GM18498 (cell line): ENCODE measurements around the gene CTNNAL1.
"Not testable (repeated sequence)": the region's sequence is repeated elsewhere in the genome, so short reads cannot be mapped to it uniquely, and the experiment has no call there.

Experiments used
- ATAC-seq: cut with Tn5 transposase; IDR thresholded peaks from one replicate; pipeline ENCODE4 v1.9.1; 2021; ENCODE audit warnings: mild to moderate bottlenecking, moderate library complexity; ENCODE audit not compliant: unreplicated experiment

The CTNNAL1 gene

GRCh38 chr9:108933718-108934322, 79.5 kb downstream of the CTNNAL1 start, which contains the start of gene ELP1:
Gene ELP1 (minus strand): TSS chr9:108934124. CDS start chr9:108931146, 2,978 bp downstream.
- peak; percentile 91 for ATAC-seq

- ATAC-seq = no peak
Observed at GRCh38 chr9:108933231-108933717, 80.0 kb downstream of the CTNNAL1 start.

- ATAC-seq = no peak
Observed at GRCh38 chr9:108928386-108928785, 84.9 kb downstream of the CTNNAL1 start.

GRCh38 chr9:108924466-108924865, 88.8 kb downstream of the CTNNAL1 start:
- ATAC-seq = no peak

- no peak for ATAC-seq
Observed at GRCh38 chr9:108921200-108921599, 92.1 kb downstream of the CTNNAL1 start.

GRCh38 chr9:108920401-108920800, 92.9 kb downstream of the CTNNAL1 start:
- not testable (repeated sequence) for ATAC-seq

GRCh38 chr9:108919517-108919916, 93.8 kb downstream of the CTNNAL1 start:
- no peak for ATAC-seq

- no peak for ATAC-seq
Observed at GRCh38 chr9:108913391-108913790, 99.9 kb downstream of the CTNNAL1 start.

GRCh38 chr9:108911820-108912219, 101.5 kb downstream of the CTNNAL1 start:
- no peak for ATAC-seq

- no peak for ATAC-seq
Observed at GRCh38 chr9:108910914-108911313, 102.4 kb downstream of the CTNNAL1 start.

- ATAC-seq = no peak
Observed at GRCh38 chr9:108910402-108910801, 102.9 kb downstream of the CTNNAL1 start.

- no peak for ATAC-seq
Observed at GRCh38 chr9:108905494-108905893, 107.8 kb downstream of the CTNNAL1 start.

- no peak for ATAC-seq
Observed at GRCh38 chr9:108904161-108904560, 109.1 kb downstream of the CTNNAL1 start.

GRCh38 chr9:108903420-108904103, 109.7 kb downstream of the CTNNAL1 start:
- ATAC-seq = no peak

- ATAC-seq = no peak
Observed at GRCh38 chr9:108900176-108900575, 113.1 kb downstream of the CTNNAL1 start.

GRCh38 chr9:108899023-108899695, 114.1 kb downstream of the CTNNAL1 start:
- ATAC-seq = not testable (repeated sequence)

- ATAC-seq = no peak
Observed at GRCh38 chr9:108897324-108898096, 115.8 kb downstream of the CTNNAL1 start.

- no peak for ATAC-seq
Observed at GRCh38 chr9:108894225-108894997, 118.9 kb downstream of the CTNNAL1 start.
